CD4-positive, alpha-beta T cell treated with Interleukin-1 beta for 1 hour (primary cell): ENCODE data around the gene RNF151.
"Not testable (repeated sequence)": the region's sequence is repeated elsewhere in the genome, so short reads cannot be mapped to it uniquely, and the experiment has no call there.

Source experiments
- DNase-seq, 2 donors: peaks; one replicate each; pipeline ENCODE4 v3.0.0-alpha.2; 2020 to 2022

RNF151 gene

DNA sequence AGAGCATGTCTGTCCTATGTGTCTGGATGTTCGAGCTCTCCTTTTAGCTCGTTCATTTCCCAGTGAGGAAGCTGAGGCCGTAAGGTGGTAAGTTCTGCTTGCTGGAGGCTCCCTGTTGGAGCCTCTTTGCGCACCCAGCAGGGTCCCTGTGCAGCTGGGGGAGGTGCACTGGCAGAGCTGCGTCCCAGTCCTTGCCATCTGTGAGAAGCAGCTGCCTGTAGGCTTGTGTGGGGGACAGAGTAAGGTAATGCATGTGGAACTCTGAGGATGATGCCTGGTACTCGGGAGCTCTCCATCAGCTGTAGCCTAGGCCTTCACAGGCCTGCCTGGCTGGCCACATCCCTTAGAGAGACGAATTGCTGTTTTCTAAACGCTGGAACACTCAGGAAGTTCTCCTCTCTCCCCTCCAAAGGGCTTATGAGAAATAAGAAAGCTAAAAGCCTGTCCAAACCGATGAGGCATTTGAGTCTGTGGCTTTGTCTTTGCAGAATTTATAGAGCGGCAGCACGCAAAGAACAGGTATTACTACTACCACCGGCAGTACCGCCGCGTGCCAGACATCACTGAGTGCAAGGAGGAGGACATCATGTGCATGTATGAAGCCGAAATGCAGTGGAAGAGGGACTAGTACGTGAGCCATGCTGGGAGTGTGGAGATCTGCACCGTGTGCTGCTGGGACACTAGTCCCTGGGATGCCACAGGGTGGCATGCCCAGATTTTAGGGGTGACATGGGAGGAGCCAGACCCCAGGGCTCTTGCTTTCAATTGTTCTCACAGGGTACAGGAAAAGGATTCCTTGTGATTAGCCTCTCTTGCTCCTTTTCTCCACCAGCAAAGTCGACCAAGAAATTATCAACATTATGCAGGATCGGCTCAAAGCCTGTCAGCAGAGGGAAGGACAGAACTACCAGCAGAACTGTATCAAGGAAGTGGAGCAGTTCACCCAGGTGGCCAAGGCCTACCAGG is 5.7 kb upstream of the RNF151 start:
- DNase-seq: peak in 1 of 2 donors; percentile 43

- DNase-seq: no peak
Observed at GRCh38 chr16:1961651-1962067, 5.0 kb upstream of the RNF151 start.

DNA sequence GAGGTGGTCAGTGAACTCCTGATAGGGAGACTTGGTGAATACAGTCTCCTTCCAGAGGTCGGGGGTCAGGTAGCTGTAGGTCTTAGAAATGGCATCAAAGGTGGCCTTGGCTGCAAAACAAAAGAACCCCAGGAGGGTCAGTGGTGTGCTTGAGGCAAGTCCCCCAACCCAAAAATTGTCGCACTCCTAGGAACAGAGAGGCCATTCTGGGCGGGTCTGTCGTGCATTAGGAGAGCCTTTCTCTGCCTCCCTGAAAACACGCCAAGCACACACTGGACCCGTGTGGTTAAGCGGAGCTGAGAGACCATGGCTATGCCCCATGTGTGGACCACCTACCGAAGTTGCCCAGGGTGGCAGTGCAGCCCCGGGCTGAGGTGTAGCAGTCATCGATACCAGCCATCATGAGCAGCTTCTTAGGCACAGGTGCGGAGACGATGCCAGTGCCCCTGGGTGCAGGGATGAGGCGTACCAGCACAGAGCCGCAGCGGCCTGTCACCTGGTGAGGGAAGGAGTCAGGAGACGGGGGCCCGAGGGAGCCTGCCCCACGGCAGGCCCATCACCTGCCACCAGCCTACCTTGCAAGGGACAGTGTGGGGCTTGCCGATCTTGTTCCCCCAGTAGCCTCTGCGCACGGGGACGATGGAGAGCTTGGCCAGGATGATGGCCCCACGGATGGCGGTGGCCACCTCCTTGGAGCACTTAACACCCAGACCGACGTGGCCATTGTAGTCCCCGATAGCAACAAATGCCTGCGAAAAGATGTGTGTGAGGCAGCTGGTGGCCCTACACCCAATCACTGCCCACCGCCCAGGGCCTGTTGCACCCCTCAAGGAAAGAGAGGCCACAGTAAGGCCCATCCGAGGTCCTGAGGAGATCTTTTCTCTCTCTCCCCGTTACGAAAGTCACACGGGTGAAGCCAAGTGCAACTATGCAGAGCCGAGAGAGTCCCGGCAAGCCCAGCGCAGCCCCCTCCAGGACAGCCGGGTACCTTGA is 4.2 kb upstream of the RNF151 start:
- DNase-seq: not testable (repeated sequence)

DNA sequence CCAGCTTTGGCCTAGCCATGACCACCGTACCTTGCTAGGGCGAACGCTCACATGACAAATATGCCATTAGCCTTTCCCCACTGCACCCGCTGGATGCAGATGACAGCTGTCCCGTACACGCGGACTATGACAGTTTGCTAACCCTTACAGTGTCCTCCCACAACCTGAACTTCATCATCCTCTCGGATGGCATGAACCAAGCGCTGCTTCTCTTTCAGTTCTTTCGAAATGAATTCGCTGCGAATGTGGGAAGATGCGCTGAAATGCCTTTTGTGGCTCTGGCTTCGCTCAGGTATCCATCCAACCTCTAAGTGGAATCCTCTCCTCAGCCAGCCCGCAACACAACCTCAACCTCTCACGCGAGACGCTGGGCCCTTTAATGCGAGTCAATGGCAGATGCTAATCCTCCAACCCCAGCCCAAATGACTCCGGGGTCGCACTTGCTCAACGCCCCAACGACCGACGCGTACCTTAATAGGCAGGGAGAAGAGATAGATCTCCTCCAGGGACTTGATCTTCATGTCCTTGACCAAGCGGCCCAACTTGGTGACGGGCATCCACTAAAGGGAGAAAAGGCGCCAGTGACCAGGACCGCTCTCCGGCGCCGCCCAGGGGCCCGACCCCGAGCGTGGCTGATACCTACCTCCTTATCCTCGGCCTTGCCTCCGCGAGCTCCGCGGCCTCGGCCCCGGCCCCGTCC is 2.7 kb upstream of the RNF151 start:
- DNase-seq: peak; percentile 31 to 49

- peak; percentile 99 to 100 for DNase-seq
Observed at GRCh38 chr16:1964506-1965395, 1.9 kb upstream of the RNF151 start, which contains the start of gene RPS2. Gene RPS2, minus strand, starts transcription at chr16:1964826. Its CDS starts 201 bp downstream, at chr16:1964625.

- peak in 1 of 2 donors; percentile 27 for DNase-seq
Observed at GRCh38 chr16:1965396-1966001, 1.2 kb upstream of the RNF151 start.

GRCh38 chr16:1968146-1968953 is 1.7 kb downstream of the RNF151 start:
- DNase-seq: no peak

DNA sequence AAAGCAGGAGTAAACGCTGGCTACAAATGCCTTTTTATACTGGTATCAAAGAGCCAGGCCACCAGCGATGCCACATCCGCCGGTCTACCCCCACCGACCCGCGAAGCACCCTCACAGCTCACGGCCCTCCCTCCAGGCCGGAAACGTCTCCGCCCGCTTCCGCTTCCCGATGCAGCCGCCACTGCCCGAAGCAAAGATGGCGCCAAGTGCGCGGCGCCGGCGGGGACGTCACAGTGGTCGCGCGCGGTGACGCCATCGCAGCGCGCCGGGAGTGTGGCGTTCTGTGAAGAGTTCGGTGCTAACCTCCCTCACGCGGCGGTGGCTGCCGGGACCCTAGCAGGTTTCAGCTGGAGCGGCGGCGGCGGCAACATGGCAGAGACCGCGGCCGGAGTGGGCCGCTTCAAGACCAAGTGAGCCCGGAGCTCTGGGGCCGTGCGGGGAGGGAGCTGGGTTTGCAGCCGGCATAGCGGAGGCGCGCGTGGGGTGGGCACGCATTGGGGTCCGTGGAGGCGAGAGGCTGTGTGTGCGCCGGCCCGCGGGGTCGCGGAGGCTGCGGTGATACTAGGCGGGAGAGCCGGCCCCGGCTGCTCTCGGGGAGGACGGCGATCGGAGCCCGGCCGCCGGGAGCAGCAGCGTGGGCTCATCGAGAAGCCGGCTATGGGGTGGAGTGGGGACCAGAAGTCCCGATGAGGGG is 5.3 kb downstream of the RNF151 start, which contains the start of gene TBL3:
TBL3 (plus strand) TSS at position 258 of the 694 bp plus-strand sequence; CDS start at position 370, 112 bp downstream.
- peak; percentile 96 to 97 for DNase-seq

- DNase-seq: no peak
Observed at GRCh38 chr16:1972490-1972877, 5.8 kb downstream of the RNF151 start.

DNA sequence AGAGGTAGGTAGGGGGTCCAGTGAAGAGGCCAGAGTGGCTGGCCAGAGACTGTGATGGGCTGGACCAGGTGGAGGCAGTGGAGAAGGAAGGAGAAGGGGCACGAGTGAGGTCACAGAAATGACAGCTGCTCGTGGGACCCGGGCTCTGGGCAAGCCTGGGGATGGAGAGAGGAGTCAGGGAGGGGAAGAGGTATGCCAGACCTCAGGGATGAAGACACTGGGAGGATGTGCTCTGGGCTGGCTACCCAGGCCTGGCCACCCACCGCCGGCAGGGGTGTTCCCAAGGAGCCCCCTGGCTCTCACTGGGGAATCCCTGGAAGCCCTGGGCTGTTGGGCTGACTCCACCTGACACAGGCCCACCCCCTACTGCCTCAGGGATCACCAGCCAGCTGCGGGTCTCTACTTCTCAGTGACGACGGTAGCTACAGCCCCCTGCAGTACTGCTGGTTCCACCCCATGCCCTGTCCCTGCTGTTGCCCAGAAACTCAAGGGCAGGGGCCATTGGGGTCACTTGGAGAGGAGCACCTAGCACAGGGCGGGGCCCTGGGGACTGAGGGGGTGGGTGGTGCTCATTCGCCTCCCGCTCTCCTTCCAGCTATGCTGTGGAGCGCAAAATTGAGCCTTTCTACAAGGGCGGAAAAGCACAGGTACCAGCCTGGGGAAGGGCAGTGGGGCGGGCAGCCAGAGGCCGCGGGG is 7.0 kb downstream of the RNF151 start:
- DNase-seq: no peak

DNA sequence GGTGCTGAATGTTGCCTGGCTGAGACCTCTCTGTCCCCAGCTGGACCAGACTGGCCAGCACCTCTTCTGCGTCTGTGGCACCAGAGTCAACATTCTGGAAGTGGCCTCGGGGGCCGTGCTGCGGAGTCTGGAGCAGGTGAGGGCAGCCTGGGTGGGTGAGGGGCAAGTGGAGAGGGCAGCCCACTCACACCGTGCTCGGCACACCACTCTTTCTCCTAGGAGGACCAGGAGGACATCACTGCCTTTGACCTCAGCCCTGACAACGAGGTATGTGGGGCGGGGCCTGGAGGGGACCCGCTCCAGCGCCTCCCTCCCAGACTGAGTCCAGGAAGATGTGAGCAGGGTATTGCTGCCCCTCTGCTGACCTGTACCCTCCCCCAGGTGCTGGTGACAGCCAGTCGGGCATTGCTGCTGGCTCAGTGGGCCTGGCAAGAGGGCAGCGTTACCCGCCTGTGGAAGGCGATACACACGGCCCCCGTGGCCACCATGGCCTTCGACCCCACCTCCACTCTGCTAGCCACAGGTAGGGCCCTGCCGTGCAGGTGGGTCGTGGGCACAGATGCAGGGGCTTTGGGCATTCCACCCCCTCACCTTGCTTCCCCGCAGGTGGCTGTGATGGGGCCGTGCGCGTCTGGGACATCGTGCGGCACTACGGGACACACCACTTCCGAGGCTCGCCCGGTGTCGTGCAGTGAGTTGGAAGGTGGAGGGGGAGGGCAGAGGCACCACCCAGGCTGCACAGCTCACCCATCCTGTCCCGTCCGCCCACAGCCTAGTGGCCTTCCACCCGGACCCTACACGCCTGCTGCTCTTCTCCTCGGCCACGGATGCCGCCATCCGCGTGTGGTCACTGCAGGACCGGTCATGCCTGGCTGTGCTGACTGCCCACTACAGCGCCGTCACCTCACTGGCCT is 7.8 kb downstream of the RNF151 start:
- no peak for DNase-seq

- DNase-seq: no peak
Observed at GRCh38 chr16:1975432-1976215, 9.0 kb downstream of the RNF151 start.

DNA sequence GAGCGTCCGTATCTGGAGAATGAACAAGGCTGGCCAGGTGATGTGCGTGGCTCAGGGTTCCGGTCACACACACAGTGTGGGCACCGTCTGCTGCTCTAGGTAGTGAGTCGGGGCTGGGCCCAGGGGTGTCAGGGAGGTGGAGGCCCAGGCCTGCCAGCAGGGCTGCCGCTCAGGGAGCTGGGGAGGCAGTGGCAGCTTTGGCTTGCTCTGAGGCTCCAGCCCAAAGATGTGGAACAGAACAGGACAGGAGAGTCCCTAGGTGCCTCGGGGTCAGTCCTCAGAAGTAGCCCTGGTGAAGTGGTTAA is 9.5 kb downstream of the RNF151 start:
- DNase-seq: no peak

DNA sequence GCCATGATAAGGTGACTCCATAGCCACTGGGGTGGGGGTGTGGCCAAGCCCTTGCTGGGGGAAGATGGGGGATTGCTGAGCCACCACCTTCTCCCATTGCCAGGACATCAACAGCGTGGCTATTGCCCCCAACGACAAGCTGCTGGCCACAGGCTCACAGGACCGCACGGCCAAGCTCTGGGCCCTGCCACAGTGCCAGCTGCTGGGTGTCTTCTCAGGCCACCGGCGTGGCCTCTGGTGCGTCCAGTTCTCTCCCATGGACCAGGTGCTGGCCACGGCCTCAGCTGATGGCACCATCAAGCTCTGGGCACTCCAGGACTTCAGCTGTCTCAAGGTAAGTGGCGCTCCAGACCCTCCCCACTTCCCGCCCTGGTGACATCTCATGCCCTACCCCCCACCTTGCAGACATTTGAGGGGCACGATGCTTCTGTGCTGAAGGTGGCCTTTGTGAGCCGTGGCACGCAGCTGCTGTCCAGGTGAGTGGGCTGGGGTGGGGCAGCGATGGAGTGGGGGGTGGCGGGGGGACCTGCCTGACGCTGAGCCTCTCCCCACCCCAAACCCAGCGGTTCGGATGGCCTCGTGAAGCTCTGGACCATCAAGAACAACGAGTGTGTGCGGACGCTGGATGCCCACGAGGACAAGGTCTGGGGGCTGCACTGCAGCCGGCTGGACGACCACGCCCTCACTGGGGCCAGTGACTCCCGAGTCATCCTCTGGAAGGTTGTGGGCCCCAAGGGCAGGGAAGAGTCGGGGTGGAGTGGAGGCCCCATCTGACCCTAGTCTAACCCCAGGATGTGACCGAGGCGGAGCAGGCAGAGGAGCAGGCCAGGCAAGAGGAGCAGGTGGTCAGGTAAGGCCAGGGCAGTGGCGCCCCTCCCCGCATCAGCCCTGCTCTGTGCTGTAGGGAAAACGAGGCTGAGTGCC is 10.6 kb downstream of the RNF151 start:
- no peak for DNase-seq

- no peak for DNase-seq
Observed at GRCh38 chr16:1977875-1978268, 11.2 kb downstream of the RNF151 start.
